ENCODE measurements around the gene C1orf21. TPM values are rescaled to one million over a fixed set of nuclear protein-coding genes. Genes with fewer than 3 reads are reported as not detected.

Gene C1orf21
- total RNA-seq, 1 experiment from 2014 or later = 0.15 TPM

GRCh38 chr1:184354719-184355118, 32.1 kb upstream of the C1orf21 start:
- Histone ChIP-seq H3K27me3 (ENCODE audit: control insufficient read depth, insufficient read depth, low read length) (no peaks in the 10 kb centered on the region), H3K36me3 (ENCODE audit: control insufficient read depth, insufficient read depth, low read length) (no peaks in the 10 kb centered on the region), H3K27ac (ENCODE audit: low read length) (no peak overlapping the region), H3K9me3 (ENCODE audit: control insufficient read depth, insufficient read depth, low read depth, low read length) (no peaks in the 10 kb centered on the region), H3K4me3 (ENCODE audit: low read depth in 2 of 2, low read length in 2 of 2) (no peak overlapping the region), H3K4me1 (ENCODE audit: control insufficient read depth, insufficient read depth, low read length) (no peaks in the 10 kb centered on the region)
- in situ Hi-C loops (cut with HindIII; ENCODE audit: low pct_unique_long_range_greater_than_20kb, low sequenced_read_pairs) (no loop called here), intact Hi-C loops (cut with micrococcal nuclease; ENCODE audit: unreplicated experiment) (no loop called here)
- ChIA-PET POLR2A (no interaction called here), CTCF (no interaction called here)
- DNase-seq (ENCODE audit: low read depth, low spot score) = no peak
- no peak for TF ChIP-seq TCF7L2 (IDR thresholded peaks at IDR 0.05; ENCODE audit: low read depth, low read length)
- TF ChIP-seq POLR2AphosphoS5 (IDR thresholded peaks at IDR 0.05; ENCODE audit: low read depth, low read length) = no peak
- TF ChIP-seq REST (IDR thresholded peaks at IDR 0.05; ENCODE audit: insufficient read depth in 1 of 2, low read depth in 2 of 2, low read length in 1 of 2) = no peak
- TF ChIP-seq SIN3A (IDR thresholded peaks at IDR 0.05; ENCODE audit: borderline replicate concordance, insufficient read depth, low read depth, low read length) = no peak
- TF ChIP-seq CTCF (IDR thresholded peaks at IDR 0.05) = no peak
- no peak for ATAC-seq
- no TSS peak for BruUV-seq (replicated peaks)

- Histone ChIP-seq H3K4me1 (ENCODE audit: control insufficient read depth, insufficient read depth, low read length) (no peaks in the 10 kb centered on the region), H3K9me3 (ENCODE audit: control insufficient read depth, insufficient read depth, low read depth, low read length) (no peaks in the 10 kb centered on the region), H3K4me3 (ENCODE audit: low read depth in 2 of 2, low read length in 2 of 2) (no peak overlapping the region), H3K27me3 (ENCODE audit: control insufficient read depth, insufficient read depth, low read length) (no peaks in the 10 kb centered on the region), H3K36me3 (ENCODE audit: control insufficient read depth, insufficient read depth, low read length) (no peaks in the 10 kb centered on the region), H3K27ac (ENCODE audit: low read length) (no peak overlapping the region)
- in situ Hi-C loops (cut with HindIII; ENCODE audit: low pct_unique_long_range_greater_than_20kb, low sequenced_read_pairs) (no loop called here), intact Hi-C loops (cut with micrococcal nuclease; ENCODE audit: unreplicated experiment) (no loop called here)
- ChIA-PET CTCF (no interaction called here), POLR2A (no interaction called here)
- TF ChIP-seq REST (IDR thresholded peaks at IDR 0.05; ENCODE audit: insufficient read depth in 1 of 2, low read depth in 2 of 2, low read length in 1 of 2) (no peak), CTCF (IDR thresholded peaks at IDR 0.05) (no peak), TCF7L2 (IDR thresholded peaks at IDR 0.05; ENCODE audit: low read depth, low read length) (no peak), SIN3A (IDR thresholded peaks at IDR 0.05; ENCODE audit: borderline replicate concordance, insufficient read depth, low read depth, low read length) (no peak), POLR2AphosphoS5 (IDR thresholded peaks at IDR 0.05; ENCODE audit: low read depth, low read length) (no peak)
- BruUV-seq (replicated peaks) = no TSS peak
- no peak for ATAC-seq
- no peak for DNase-seq (ENCODE audit: low read depth, low spot score)
Measured at GRCh38 chr1:184356891-184357290, 29.9 kb upstream of the C1orf21 start.

All from Panc1 (cell line).